Heart right ventricle (tissue), 16 donors: ENCODE data around the gene TCF12. TPM values are rescaled to one million over a fixed set of nuclear protein-coding genes. Genes with fewer than 3 reads are reported as not detected.
A peak's percentile ranks its signal among the peaks of the same experiment; 100 is the strongest.

ENCODE experiments used
- ATAC-seq, 8 donors: fragments of 200-7000 bp; cut with Tn5 transposase; one replicate each; pipeline ENCODE4 v1.9.1; 2020; ENCODE audit warnings: mild to moderate bottlenecking in 8 of 8, moderate library complexity in 8 of 8, moderate number of reproducible peaks in 1 of 8
- DNase-seq, 2 donors: peaks; one replicate each; pipeline ENCODE4 v3.0.0-alpha.2; 2020
- H3K27ac ChIP-seq, 10 donors: fragments of 200-600 bp; sonication (generic) in 2 of 10; one replicate each; pipeline versions ENCODE4 v1.5.0 to v1.8.0; 2020 to 2022; ENCODE audit warnings: mild to moderate bottlenecking in 3 of 10
- H3K27me3 ChIP-seq, 7 donors: fragments of 200-600 bp; one replicate each; pipeline ENCODE4 v1.8.0; 2021 to 2022; ENCODE audit warnings: mild to moderate bottlenecking in 2 of 7
- H3K36me3 ChIP-seq, 9 donors: fragments of 200-600 bp; sonication (generic) in 1 of 9; one replicate each; pipeline versions ENCODE4 v1.5.0 to v1.8.0; 2020 to 2022; ENCODE audit warnings: mild to moderate bottlenecking in 2 of 9
- H3K4me1 ChIP-seq, 9 donors: fragments of 200-600 bp; sonication (generic) in 1 of 9; one replicate each; pipeline versions ENCODE4 v1.5.0 to v1.8.0; 2020 to 2022; ENCODE audit warnings: mild to moderate bottlenecking in 4 of 9
- H3K4me3 ChIP-seq, 10 donors: fragments of 200-600 bp; sonication (generic) in 2 of 10; one replicate each; pipeline versions ENCODE4 v1.5.0 to v1.8.0; 2020 to 2022; ENCODE audit warnings: mild to moderate bottlenecking in 7 of 10, moderate library complexity in 2 of 10
- H3K9me3 ChIP-seq, 11 donors: fragments of 200-600 bp in 10 of 11; sonication (generic) in 2 of 11; one replicate each; pipeline versions ENCODE4 v1.5.0 to v1.8.0; 2013 to 2022; ENCODE audit warnings: mild to moderate bottlenecking in 2 of 11, control low read depth in 1 of 11, moderate library complexity in 1 of 11
- WGBS, 2 donors: extraction: QIAGEN DNeasy Blood & Tissue Kit; methylation state at CpG; one replicate each; pipeline ENCODE4 v1.1.7; 2013; ENCODE audit warnings: inconsistent platforms in 1 of 2; 5-methylcytosine and 5-hydroxymethylcytosine counted together
- intact Hi-C, 10 donors: fragments of 100-400 bp; cut with DNase I; formaldehyde crosslinking; loops; one replicate each; pipeline versions ENCODE4 v1.11.1 to v1.14.2; 2022
- polyA plus RNA-seq, 2 donors: library from polyadenylated mRNA; stranded (reverse); fragments of 200-250 nt; gene quantifications; one replicate each; pipeline ENCODE4 v1.2.3, GENCODE V29; 2013
- total RNA-seq, 10 donors: library from RNA; stranded (reverse); fragmentation: NEBNext Ultra II Directional in 3 of 10; extraction: Animal tissue kit (Norgen Biotek cat#: 25700) in 3 of 10; gene quantifications; one replicate each; pipeline versions ENCODE4 v1.2.1 to v1.2.4, GENCODE V29; 2021 to 2023
- TF ChIP-seq, protein P1 (sequence below), 9 donors: fragments of 200-600 bp; sonication (generic) in 2 of 9; IDR thresholded peaks; one replicate each; pipeline versions ENCODE4 v1.5.0 to v1.8.0; 2021 to 2022; ENCODE audit warnings: antibody characterized with exemption in 9 of 9, mild to moderate bottlenecking in 5 of 9, moderate library complexity in 1 of 9
- donor health status: Arrhythmogenic right ventricular cardiomyopathy.
- donor health status: ischemic (EF 13 %, LVEDD 7.1; RV severe dilation, severe dysfunction).
- donor health status: healthy with polysubstance abuse.
- donor health status: DM: no; HTN: yes; CAD: no.
- donor health status: DM: no; HTN: no; CAD: no.
- donor health status: ischemic (EF 25% LVEDD 6.9; RV normal size, moderate dysfunction).
- donor health status: ischemic (EF 25% LVEDD 5.7; RV mildly dilated, moderate dysfunction).
- donor health status: healthy.
- donor health status: DM: yes; HTN: yes; CAD: no.
- donor health status: Ischemic cardiomyopathy.
- donor health status: ischemic (EF 35%, LVEDD 5.7; RV mildly dilated, moderate dysfunction).
- donor health status: nonischemic (EF 11% LVEDD 7.7; RV severe dilation, severe dysfunction).
- donor health status: DM: yes; HTN: yes; CAD: no.
- donor health status: PGD.
- donor health status: ischemic (EF 29% LVEDD 5.4; RV normal size, mild dysfunction).
- donor health status: nonischemic (EF 23%, LVEDD 6.1; RV moderate dilation, normal function).

The TCF12 gene
- total and polyA plus RNA-seq, 12 donors = 8.7 to 55.7 (median 38.4) TPM

DNA sequence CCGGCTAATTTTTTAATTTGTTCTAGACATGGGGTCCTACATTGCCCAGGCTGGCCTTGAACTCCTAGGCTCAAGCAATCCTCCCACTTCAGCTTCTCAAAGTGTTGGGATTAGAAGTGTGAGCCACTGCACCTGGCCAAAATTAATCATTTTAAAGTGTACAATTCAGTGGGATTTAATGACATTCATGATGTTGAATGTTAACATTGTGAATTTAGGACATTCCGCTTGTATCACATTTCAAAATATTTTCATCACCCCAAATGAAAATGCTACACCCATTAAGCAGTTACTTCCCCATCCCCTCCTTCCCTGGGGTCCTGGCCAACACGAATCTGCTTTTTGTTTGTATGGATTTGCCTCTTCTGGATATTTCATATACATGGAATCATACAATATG, 395.8 kb downstream of the TCF12 start:
- DNase-seq (no peak), ATAC-seq (no peak)
- 90 to 92% methylated on average over 3 of the region's 3 CpGs for WGBS, 2 donors
- peaks cover 0 to 10% (median 0%) of the 10 kb centered on the region in 9 donors for H3K4me1 ChIP-seq
- no peaks in the 10 kb centered on the region for H3K27me3 ChIP-seq
- no peaks in the 10 kb centered on the region for H3K36me3 ChIP-seq
- peaks cover 0 to 5% (median 0%) of the 10 kb centered on the region in 11 donors for H3K9me3 ChIP-seq
- no peak overlapping the region for H3K4me3 ChIP-seq
- intact Hi-C loops = loop anchor here in 1 of 10 donors (10.0 kb wide), 1 partner anchor 289 kb away; no protein-coding TSS in a partner anchor
- no peak overlapping the region for H3K27ac ChIP-seq
- TF ChIP-seq, protein P1, sequence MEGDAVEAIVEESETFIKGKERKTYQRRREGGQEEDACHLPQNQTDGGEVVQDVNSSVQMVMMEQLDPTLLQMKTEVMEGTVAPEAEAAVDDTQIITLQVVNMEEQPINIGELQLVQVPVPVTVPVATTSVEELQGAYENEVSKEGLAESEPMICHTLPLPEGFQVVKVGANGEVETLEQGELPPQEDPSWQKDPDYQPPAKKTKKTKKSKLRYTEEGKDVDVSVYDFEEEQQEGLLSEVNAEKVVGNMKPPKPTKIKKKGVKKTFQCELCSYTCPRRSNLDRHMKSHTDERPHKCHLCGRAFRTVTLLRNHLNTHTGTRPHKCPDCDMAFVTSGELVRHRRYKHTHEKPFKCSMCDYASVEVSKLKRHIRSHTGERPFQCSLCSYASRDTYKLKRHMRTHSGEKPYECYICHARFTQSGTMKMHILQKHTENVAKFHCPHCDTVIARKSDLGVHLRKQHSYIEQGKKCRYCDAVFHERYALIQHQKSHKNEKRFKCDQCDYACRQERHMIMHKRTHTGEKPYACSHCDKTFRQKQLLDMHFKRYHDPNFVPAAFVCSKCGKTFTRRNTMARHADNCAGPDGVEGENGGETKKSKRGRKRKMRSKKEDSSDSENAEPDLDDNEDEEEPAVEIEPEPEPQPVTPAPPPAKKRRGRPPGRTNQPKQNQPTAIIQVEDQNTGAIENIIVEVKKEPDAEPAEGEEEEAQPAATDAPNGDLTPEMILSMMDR (IDR thresholded peaks at IDR 0.05) = no peak

DNA sequence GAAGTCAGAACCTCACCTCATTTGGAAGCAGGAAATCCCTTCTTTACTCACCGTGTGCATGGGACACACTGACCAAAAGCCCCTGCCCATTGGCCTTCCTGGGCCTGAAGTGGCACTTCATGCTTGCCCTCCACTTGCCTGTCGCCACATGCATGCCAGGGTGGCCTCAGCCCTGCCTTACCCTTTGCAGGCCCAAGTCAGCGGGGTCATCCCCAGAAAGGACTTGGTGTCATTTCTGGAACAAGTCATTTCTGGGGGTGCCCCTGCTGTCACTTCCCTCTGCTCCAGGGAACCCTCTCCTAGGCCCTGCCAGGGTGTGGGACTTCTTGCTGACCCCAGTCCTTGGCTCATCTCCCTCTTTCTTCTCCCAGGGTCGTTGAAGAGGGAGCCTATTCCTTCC, 398.0 kb downstream of the TCF12 start:
- peaks cover 0 to 5% (median 0%) of the 10 kb centered on the region in 11 donors for H3K9me3 ChIP-seq
- no peak overlapping the region for H3K4me3 ChIP-seq
- intact Hi-C loops = loop anchor here in 1 of 10 donors (10.0 kb wide), 1 partner anchor 292 kb away; no protein-coding TSS in a partner anchor
- H3K36me3 ChIP-seq = no peaks in the 10 kb centered on the region
- TF ChIP-seq, protein P1 (IDR thresholded peaks at IDR 0.05) = no peak
- H3K27me3 ChIP-seq = no peaks in the 10 kb centered on the region
- ATAC-seq = no peak
- DNase-seq = no peak
- WGBS, 2 donors = 69 to 72% methylated on average over 4 of the region's 4 CpGs
- no peak overlapping the region for H3K27ac ChIP-seq
- H3K4me1 ChIP-seq = peaks cover 0 to 24% (median 12%) of the 10 kb centered on the region in 9 donors

DNA sequence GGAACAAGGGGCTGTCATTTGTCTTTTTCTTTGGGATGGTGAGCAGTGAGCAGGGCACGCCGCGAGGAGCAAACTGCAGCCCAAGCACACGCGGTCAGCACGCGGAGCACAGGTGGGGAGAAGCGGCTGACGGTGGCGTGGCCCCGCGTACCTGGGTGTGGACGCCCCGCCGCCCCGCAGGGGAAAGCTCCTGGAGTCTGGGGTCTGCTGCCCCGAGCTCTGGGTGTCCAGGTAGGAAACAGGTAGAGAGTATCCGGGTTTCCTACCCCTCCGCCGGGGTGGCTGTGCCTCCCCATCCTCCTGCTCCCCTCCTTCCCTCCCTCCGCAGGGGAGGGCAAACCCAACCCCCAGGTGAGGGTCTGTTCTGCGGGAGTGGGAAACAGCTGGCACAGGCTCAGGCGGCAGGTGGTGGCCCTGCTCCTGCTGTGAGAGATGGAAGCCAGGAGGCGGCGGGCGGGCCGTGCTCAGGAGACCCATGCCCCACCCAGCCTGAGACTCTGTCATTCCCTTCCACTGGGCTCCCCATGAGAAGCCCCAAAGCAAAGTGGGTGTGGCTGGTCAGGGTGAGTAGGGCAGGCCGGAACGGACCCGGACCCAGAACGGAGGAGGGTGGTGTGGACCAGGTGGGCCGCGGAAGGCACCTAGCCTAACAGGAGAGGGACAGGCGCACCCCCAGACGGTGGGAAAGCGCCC, 400.9 kb downstream of the TCF12 start:
- ATAC-seq = peak in 1 of 8 donors; percentile 36
- 97 to 98% methylated on average over 36 of the region's 36 CpGs for WGBS, 2 donors
- no peaks in the 10 kb centered on the region for H3K27me3 ChIP-seq

DNA sequence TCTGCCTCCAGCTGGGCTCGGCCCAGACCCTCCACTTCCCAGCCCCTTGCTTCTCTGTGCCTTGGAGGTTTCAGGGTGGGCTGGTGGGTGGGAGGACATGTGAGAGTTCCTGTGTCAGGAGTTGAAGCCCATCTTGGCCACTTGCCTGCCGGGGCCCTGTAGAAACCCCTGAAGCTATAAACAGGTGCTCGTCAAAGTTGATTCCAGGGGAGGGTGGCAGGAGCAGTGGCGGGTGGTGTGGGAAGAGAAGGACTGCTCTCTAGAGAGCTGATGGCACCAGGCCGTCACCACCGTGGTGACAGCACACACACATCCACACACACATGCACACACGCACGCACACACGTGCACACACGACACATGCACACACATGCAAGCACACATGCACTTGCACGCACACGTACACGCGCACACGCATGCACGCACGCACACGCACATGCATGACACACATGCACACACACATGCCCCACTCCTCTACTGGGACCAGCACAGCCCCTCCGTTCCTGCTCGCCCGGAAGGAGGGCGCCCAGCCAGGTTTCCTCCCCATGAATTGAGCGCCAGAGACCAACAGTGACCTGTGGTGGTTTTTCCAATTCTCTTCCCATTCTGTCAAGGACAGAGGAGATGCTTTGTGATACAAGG, 401.6 kb downstream of the TCF12 start:
- ATAC-seq (peak in 4 of 8 donors; percentile 3 to 27 (median 19)), DNase-seq (no peak)
- Histone ChIP-seq H3K27ac (peak overlapping the region in 8 of 10 donors; percentile 11 to 80 (median 66)), H3K4me1 (peaks cover 0 to 16% (median 9%) of the 10 kb centered on the region in 9 donors), H3K9me3 (peaks cover 0 to 5% (median 0%) of the 10 kb centered on the region in 11 donors), H3K4me3 (no peak overlapping the region), H3K36me3 (no peaks in the 10 kb centered on the region), H3K27me3 (no peaks in the 10 kb centered on the region)
- WGBS, 2 donors = 91 to 92% methylated on average over 23 of the region's 23 CpGs
- intact Hi-C loops = loop anchor here in 1 of 10 donors (10.0 kb wide), 1 partner anchor 295 kb away; no protein-coding TSS in a partner anchor
- TF ChIP-seq, protein P1 (IDR thresholded peaks at IDR 0.05) = no peak

More for the DNA sequence above, 400.9 kb downstream of the TCF12 start:
- TF ChIP-seq, protein P1 (IDR thresholded peaks at IDR 0.05) = no peak
- Histone ChIP-seq H3K4me3 (no peak overlapping the region), H3K9me3 (peaks cover 0 to 5% (median 0%) of the 10 kb centered on the region in 11 donors), H3K36me3 (no peaks in the 10 kb centered on the region), H3K27ac (no peak overlapping the region), H3K4me1 (peaks cover 0 to 16% (median 9%) of the 10 kb centered on the region in 9 donors)
- intact Hi-C loops = loop anchor here in 1 of 10 donors (10.0 kb wide), 1 partner anchor 295 kb away; no protein-coding TSS in a partner anchor
- no peak for DNase-seq
